Activated CD8-positive, alpha-beta memory T cell treated with anti-CD3 and anti-CD28 coated beads for 36 hours (primary cell): ENCODE results near the gene FADS3. TPM values are rescaled to one million over a fixed set of nuclear protein-coding genes. Genes with fewer than 3 reads are reported as not detected.

Source experiments
- CTCF ChIA-PET: fragments of 350-600 bp; sonication (Branson Sonifier 250); formaldehyde crosslinking; loops from one replicate; lab custom pipeline; 2021; ENCODE audit warnings: antibody characterized with exemption; lab: Charles Lee
- POLR2A ChIA-PET: fragments of 350-600 bp; sonication (Branson Sonifier 250); formaldehyde crosslinking; loops from one replicate; lab custom pipeline; 2021; ENCODE audit warnings: antibody characterized with exemption; lab: Charles Lee
- total RNA-seq, 2 experiments: library from RNA; stranded (reverse); gene quantifications; one replicate each; pipeline ENCODE4 v1.2.3, GENCODE V29; 2021

Gene FADS3
- total RNA-seq = 1 to 10 TPM; 8.2 to 9.7 TPM

GRCh38 chr11:61891331-61892084 is at the start of gene FADS3:
FADS3 (minus strand) TSS chr11:61891545; CDS start chr11:61891381, 164 bp downstream.
- POLR2A ChIA-PET = interaction anchor here (1.0 kb wide), 1 partner anchor 63 kb away, joined by 3 read pairs; the partner anchor contains the start of gene FADS2

GRCh38 chr11:61940466-61940865 is 49.1 kb upstream of the FADS3 start:
- ChIA-PET POLR2A (no interaction called here), CTCF (no interaction called here)

More at GRCh38 chr11:61891331-61892084, at the start of gene FADS3:
- CTCF ChIA-PET = interaction anchor here (0.6 to 2.4 kb wide), 5 partner anchors 7 to 840 kb away, joined by 3 to 9 read pairs (median 6); no protein-coding TSS in a partner anchor

- ChIA-PET POLR2A (no interaction called here), CTCF (interaction anchor here (1.5 kb wide), 1 partner anchor 11 kb away, joined by 4 read pairs; no protein-coding TSS in a partner anchor)
These were observed 44.5 kb upstream of the FADS3 start for GRCh38 chr11:61935861-61936260.

- CTCF ChIA-PET = interaction anchor here (1.0 kb wide), 1 partner anchor 17 kb away, joined by 3 read pairs; no protein-coding TSS in a partner anchor
- POLR2A ChIA-PET = no interaction called here
These were observed 39.6 kb upstream of the FADS3 start for GRCh38 chr11:61930933-61931332.

- POLR2A ChIA-PET = no interaction called here
- CTCF ChIA-PET = interaction anchor here (1.2 kb wide), 1 partner anchor 154 kb away, joined by 3 read pairs; no protein-coding TSS in a partner anchor
These were observed 37.3 kb upstream of the FADS3 start for GRCh38 chr11:61928606-61929005.

GRCh38 chr11:61927501-61927900 is 36.2 kb upstream of the FADS3 start:
- ChIA-PET POLR2A (no interaction called here), CTCF (no interaction called here)

- ChIA-PET CTCF (no interaction called here), POLR2A (no interaction called here)
These were observed 34.9 kb upstream of the FADS3 start for GRCh38 chr11:61926235-61926634.

- CTCF ChIA-PET = no interaction called here
- POLR2A ChIA-PET = no interaction called here
These were observed 34.4 kb upstream of the FADS3 start for GRCh38 chr11:61925736-61926135.

GRCh38 chr11:61924064-61924455 is 32.7 kb upstream of the FADS3 start:
- ChIA-PET POLR2A (no interaction called here), CTCF (interaction anchor here (1.2 kb wide), 1 partner anchor 25 kb away, joined by 3 read pairs; no protein-coding TSS in a partner anchor)

GRCh38 chr11:61923166-61924063 is 32.1 kb upstream of the FADS3 start:
- POLR2A ChIA-PET = no interaction called here
- CTCF ChIA-PET = interaction anchor here (1.2 kb wide), 1 partner anchor 24 kb away, joined by 3 read pairs; no protein-coding TSS in a partner anchor

- CTCF ChIA-PET = interaction anchor here (1.0 kb wide), 1 partner anchor 159 kb away, joined by 3 read pairs; no protein-coding TSS in a partner anchor
- POLR2A ChIA-PET = no interaction called here
These were observed 31.2 kb upstream of the FADS3 start for GRCh38 chr11:61922539-61922938.

GRCh38 chr11:61921446-61921845 is 30.1 kb upstream of the FADS3 start:
- CTCF ChIA-PET = interaction anchor here (0.6 kb wide), 1 partner anchor 188 kb away, joined by 3 read pairs; no protein-coding TSS in a partner anchor
- POLR2A ChIA-PET = no interaction called here

- POLR2A ChIA-PET = no interaction called here
- CTCF ChIA-PET = no interaction called here
These were observed 28.6 kb upstream of the FADS3 start for GRCh38 chr11:61919705-61920631.

- CTCF ChIA-PET = no interaction called here
- POLR2A ChIA-PET = no interaction called here
These were observed 27.8 kb upstream of the FADS3 start for GRCh38 chr11:61918938-61919704.

- POLR2A ChIA-PET = no interaction called here
These were observed 27.0 kb upstream of the FADS3 start for GRCh38 chr11:61918251-61918937.

GRCh38 chr11:61917334-61918109 is 26.2 kb upstream of the FADS3 start, which contains the start of gene RAB3IL1:
RAB3IL1 (minus strand) TSS chr11:61917566; CDS start chr11:61917367, 199 bp downstream.
- ChIA-PET POLR2A (no interaction called here), CTCF (no interaction called here)

More at GRCh38 chr11:61918251-61918937, 27.0 kb upstream of the FADS3 start:
- CTCF ChIA-PET = no interaction called here
